GM15510 (cell line): ENCODE data around the gene TGIF2.

Experiments
- POLR2A ChIP-seq: IDR thresholded peaks from 3 replicates; pipeline ENCODE4 v1.6.1; 2011; ENCODE audit warnings: borderline replicate concordance; ENCODE audit not compliant: insufficient read length; ENCODE audit errors: extremely low read depth

TGIF2 gene

GRCh38 chr20:36543184-36544133, 29.9 kb upstream of the TGIF2 start:
- TF ChIP-seq POLR2A = no peak

- TF ChIP-seq POLR2A = no peak
Measured at GRCh38 chr20:36544134-36545018, 29.0 kb upstream of the TGIF2 start.

- no peak for TF ChIP-seq POLR2A
Measured at GRCh38 chr20:36546111-36546736, 27.2 kb upstream of the TGIF2 start.

- no peak for TF ChIP-seq POLR2A
Measured at GRCh38 chr20:36547186-36548005, 26.0 kb upstream of the TGIF2 start.

- no peak for TF ChIP-seq POLR2A
Measured at GRCh38 chr20:36548006-36548315, 25.4 kb upstream of the TGIF2 start.

- TF ChIP-seq POLR2A = no peak
Measured at GRCh38 chr20:36548704-36549627, 24.4 kb upstream of the TGIF2 start.

GRCh38 chr20:36549628-36549941, 23.8 kb upstream of the TGIF2 start:
- TF ChIP-seq POLR2A = no peak

- no peak for TF ChIP-seq POLR2A
Measured at GRCh38 chr20:36549942-36550789, 23.2 kb upstream of the TGIF2 start.

GRCh38 chr20:36550790-36551299, 22.6 kb upstream of the TGIF2 start:
- no peak for TF ChIP-seq POLR2A

GRCh38 chr20:36555248-36555647, 18.1 kb upstream of the TGIF2 start:
- no peak for TF ChIP-seq POLR2A

GRCh38 chr20:36562724-36563123, 10.7 kb upstream of the TGIF2 start:
- no peak for TF ChIP-seq POLR2A

- no peak for TF ChIP-seq POLR2A
Measured at GRCh38 chr20:36563374-36563773, 10.0 kb upstream of the TGIF2 start.

- TF ChIP-seq POLR2A = no peak
Measured at GRCh38 chr20:36565520-36565919, 7.9 kb upstream of the TGIF2 start.

GRCh38 chr20:36569847-36570429, 3.5 kb upstream of the TGIF2 start:
- no peak for TF ChIP-seq POLR2A
